H1 (cell line): Measurements from ENCODE around the gene PLCL1. TPM values are rescaled to one million over a fixed set of nuclear protein-coding genes. Genes with fewer than 3 reads are reported as not detected.

Source experiments
- CTCF ChIA-PET: fragments of 300-600 bp; sonication (Branson Sonifier 250); formaldehyde crosslinking; loops from one replicate; lab custom pipeline; 2021; ENCODE audit not compliant: partially characterized antibody; lab: Charles Lee
- POLR2A ChIA-PET: fragments of 300-600 bp; sonication (Branson Sonifier 250); formaldehyde crosslinking; loops from one replicate; lab custom pipeline; 2021; ENCODE audit warnings: inconsistent platforms; ENCODE audit not compliant: partially characterized antibody; lab: Charles Lee
- DNase-seq, 2 experiments: peaks; one replicate each; pipeline versions ENCODE4 v3.0.0 to v3.0.0-alpha.2; 2010 to 2022; ENCODE audit warnings: low spot score in 2 of 2, low read depth in 1 of 2, mixed read lengths in 1 of 2
- FAIRE-seq: peaks from 2 replicates; lab custom pipeline; 2011; peaks lifted over from hg19 to GRCh38; lab: Jason Lieb, UNC
- H2AFZ ChIP-seq: 2 replicates; pipeline ENCODE4 v1.8.1; 2012; ENCODE audit warnings: low read length, inconsistent platforms
- H2AK5ac ChIP-seq: 2 replicates; pipeline ENCODE4 v1.6.1; 2013; ENCODE audit warnings: low read depth, low read length
- H2BK120ac ChIP-seq: replicated peaks from 2 replicates; pipeline ENCODE3; 2013; ENCODE audit warnings: low read depth, low read length, inconsistent platforms
- H2BK12ac ChIP-seq: 2 replicates; pipeline ENCODE4 v1.6.1; 2013; ENCODE audit warnings: low read depth, low read length
- H2BK15ac ChIP-seq: 2 replicates; pipeline ENCODE4 v1.6.1; 2013; ENCODE audit warnings: low read length
- H2BK20ac ChIP-seq: 2 replicates; pipeline ENCODE4 v1.6.1; 2013; ENCODE audit warnings: low read length
- H2BK5ac ChIP-seq: 2 replicates; pipeline ENCODE4 v1.6.1; 2013; ENCODE audit warnings: low read depth, low read length
- H3K14ac ChIP-seq: 2 replicates; pipeline ENCODE4 v1.6.1; 2013; ENCODE audit warnings: inconsistent platforms; ENCODE audit not compliant: insufficient read length
- H3K18ac ChIP-seq: 2 replicates; pipeline ENCODE4 v1.6.1; 2013; ENCODE audit warnings: low read length; ENCODE audit errors: extremely low read depth
- H3K23ac ChIP-seq: 2 replicates; pipeline ENCODE4 v1.6.1; 2013; ENCODE audit warnings: inconsistent platforms; ENCODE audit not compliant: insufficient read length
- H3K23me2 ChIP-seq: 2 replicates; pipeline ENCODE4 v1.6.1; 2013; ENCODE audit warnings: low read depth, low read length
- H3K27ac ChIP-seq: 2 replicates; pipeline ENCODE4 v1.6.1; 2011; ENCODE audit warnings: low read depth, low read length, inconsistent platforms
- H3K27me3 ChIP-seq, 4 experiments: replicated peaks in 1 of 4; 1 replicate in 1 of 4; 2 replicates in 3 of 4; pipeline versions ENCODE4 v1.6.1 to v1.8.1; 2011 to 2013; ENCODE audit warnings: low read length in 3 of 4, mild to moderate bottlenecking in 3 of 4, inconsistent platforms in 2 of 4, mixed read lengths in 2 of 4, moderate library complexity in 1 of 4; ENCODE audit not compliant: control insufficient read depth in 3 of 4, insufficient read depth in 3 of 4; ENCODE audit errors: extremely low read depth in 1 of 4
- H3K36me3 ChIP-seq, 4 experiments: 2 replicates each; pipeline versions ENCODE4 v1.6.1 to v1.8.1; 2011 to 2013; ENCODE audit warnings: mild to moderate bottlenecking in 4 of 4, low read length in 3 of 4, moderate library complexity in 2 of 4, control low read depth in 1 of 4, inconsistent platforms in 1 of 4; ENCODE audit not compliant: insufficient read depth in 4 of 4, control insufficient read depth in 2 of 4
- H3K4ac ChIP-seq: replicated peaks from 2 replicates; pipeline ENCODE3; 2013; ENCODE audit warnings: low read length, low read depth, mixed read lengths, inconsistent platforms; ENCODE audit not compliant: insufficient read length
- H3K4me1 ChIP-seq, 4 experiments: replicated peaks in 1 of 4; 1 replicate in 1 of 4; 2 replicates in 3 of 4; pipeline versions ENCODE4 v1.6.1 to v1.8.1; 2011 to 2013; ENCODE audit warnings: low read length in 3 of 4, inconsistent platforms in 2 of 4, mixed read lengths in 1 of 4; ENCODE audit not compliant: insufficient read depth in 4 of 4, control insufficient read depth in 3 of 4
- H3K4me2 ChIP-seq, 2 experiments: 2 replicates each; pipeline versions ENCODE4 v1.6.1 to v1.8.1; 2011 to 2013; ENCODE audit warnings: low read depth in 2 of 2, low read length in 2 of 2, control low read depth in 1 of 2, inconsistent platforms in 1 of 2, mild to moderate bottlenecking in 1 of 2; ENCODE audit not compliant: insufficient read depth in 1 of 2
- H3K4me3 ChIP-seq, 4 experiments: fragments of 200-600, 300-600 bp in 1 of 4; sonication (generic), shearing (Covaris generic), sonication (Bioruptor Twin) in 1 of 4; 2 replicates each; pipeline versions ENCODE4 v1.5.1 to v1.8.1; 2011 to 2016; ENCODE audit warnings: low read length in 4 of 4, low read depth in 3 of 4, control low read depth in 2 of 4, inconsistent platforms in 2 of 4, mild to moderate bottlenecking in 2 of 4, mixed read lengths in 1 of 4, moderate library complexity in 1 of 4; ENCODE audit not compliant: insufficient read depth in 2 of 4; ENCODE audit errors: extremely low read depth in 1 of 4
- H3K56ac ChIP-seq: replicated peaks from 2 replicates; pipeline ENCODE3; 2013; ENCODE audit warnings: low read depth, mild to moderate bottlenecking, mixed read lengths, low read length, inconsistent platforms; ENCODE audit not compliant: insufficient read length
- H3K79me1 ChIP-seq: 2 replicates; pipeline ENCODE4 v1.6.1; 2013; ENCODE audit warnings: low read depth, low read length, control low read depth
- H3K79me2 ChIP-seq, 2 experiments: 2 replicates each; pipeline versions ENCODE4 v1.6.1 to v1.8.1; 2012 to 2013; ENCODE audit warnings: low read length in 2 of 2, mild to moderate bottlenecking in 2 of 2, inconsistent platforms in 1 of 2; ENCODE audit not compliant: insufficient read depth in 2 of 2, control insufficient read depth in 1 of 2
- H3K9ac ChIP-seq, 4 experiments: replicated peaks in 1 of 4; 1 replicate in 1 of 4; 2 replicates in 3 of 4; pipeline versions ENCODE4 v1.6.1 to v1.8.1; 2011 to 2013; ENCODE audit warnings: low read depth in 3 of 4, low read length in 3 of 4, control low read depth in 2 of 4, mild to moderate bottlenecking in 2 of 4, moderate library complexity in 2 of 4, inconsistent platforms in 1 of 4; ENCODE audit errors: extremely low read depth in 1 of 4
- H3K9me3 ChIP-seq, 2 experiments: 2 replicates each; pipeline versions ENCODE4 v1.6.1 to v1.8.1; 2012 to 2013; ENCODE audit warnings: mild to moderate bottlenecking in 2 of 2, moderate library complexity in 2 of 2, control low read depth in 1 of 2, inconsistent platforms in 1 of 2, low read depth in 1 of 2, low read length in 1 of 2, mixed read lengths in 1 of 2; ENCODE audit not compliant: insufficient read depth in 2 of 2
- H4K20me1 ChIP-seq, 2 experiments: replicated peaks in 1 of 2; 2 replicates each; pipeline versions ENCODE3 to v1.8.1; 2011 to 2013; ENCODE audit warnings: inconsistent platforms in 2 of 2, low read length in 2 of 2, mild to moderate bottlenecking in 1 of 2; ENCODE audit not compliant: insufficient read depth in 2 of 2, control insufficient read depth in 1 of 2
- H4K5ac ChIP-seq: 2 replicates; pipeline ENCODE4 v1.6.1; 2013; ENCODE audit warnings: low read length, low read depth, mixed read lengths, inconsistent platforms; ENCODE audit not compliant: insufficient read length
- H4K8ac ChIP-seq: 2 replicates; pipeline ENCODE4 v1.8.0; 2013; ENCODE audit warnings: mild to moderate bottlenecking, moderate library complexity, low read length, inconsistent platforms; ENCODE audit not compliant: insufficient read depth; ENCODE audit errors: extremely low read depth
- H4K91ac ChIP-seq: replicated peaks from 2 replicates; pipeline ENCODE3; 2013; ENCODE audit warnings: low read length, mixed read lengths, inconsistent platforms; ENCODE audit not compliant: insufficient read length
- BACH1 ChIP-seq: IDR thresholded peaks from 2 replicates; pipeline ENCODE4 v1.6.1; 2012; ENCODE audit warnings: low read length, improper control_type of control experiment
- CEBPB ChIP-seq: IDR thresholded peaks from 2 replicates; pipeline ENCODE4 v1.6.1; 2012; ENCODE audit warnings: low read depth, low read length
- CHD2 ChIP-seq: IDR thresholded peaks from 2 replicates; pipeline ENCODE4 v1.6.1; 2012; ENCODE audit warnings: low read length, improper control_type of control experiment
- POU5F1 ChIP-seq: IDR thresholded peaks from 2 replicates; pipeline ENCODE4 v1.6.1; 2011; ENCODE audit warnings: low read depth, mild to moderate bottlenecking, low read length, moderate library complexity
- RBBP5 ChIP-seq: IDR thresholded peaks from 2 replicates; pipeline ENCODE4 v1.7.1; 2012; ENCODE audit warnings: low read depth, mild to moderate bottlenecking, inconsistent platforms, low read length, moderate library complexity, borderline replicate concordance
- RXRA ChIP-seq: IDR thresholded peaks from 2 replicates; pipeline ENCODE4 v1.6.1; 2011; ENCODE audit warnings: low read depth, mild to moderate bottlenecking, low read length, moderate library complexity; ENCODE audit not compliant: insufficient read depth
- SIX5 ChIP-seq: IDR thresholded peaks from 2 replicates; pipeline ENCODE4 v1.6.1; 2011; ENCODE audit warnings: mild to moderate bottlenecking, low read depth, low read length
- TAF7 ChIP-seq: optimal IDR thresholded peaks from 2 replicates; pipeline ENCODE3; 2011; ENCODE audit warnings: low read depth, mild to moderate bottlenecking, inconsistent platforms, low read length, moderate library complexity, borderline replicate concordance
- TEAD4 ChIP-seq: IDR thresholded peaks from 2 replicates; pipeline ENCODE4 v1.6.1; 2012; ENCODE audit warnings: low read depth, low read length, inconsistent platforms, mixed read lengths
- YY1 ChIP-seq: IDR thresholded peaks from 2 replicates; pipeline ENCODE4 v1.6.1; 2011; ENCODE audit warnings: low read depth, mild to moderate bottlenecking, low read length
- WGBS, 2 experiments: shearing (Covaris generic) in 1 of 2; methylation state at CpG; one replicate each; pipeline versions ENCODE4 v1.1.6 to v1.1.7; 2013 to 2015; ENCODE audit warnings: low lambda C conversion rate in 2 of 2, mixed read lengths in 2 of 2, inconsistent platforms in 1 of 2, low coverage in 1 of 2, missing lambda C conversion rate in 1 of 2; ENCODE audit not compliant: insufficient replicate concordance in 2 of 2, insufficient coverage in 1 of 2, insufficient read length in 1 of 2; ENCODE audit errors: extremely low coverage in 1 of 2, missing lambda C conversion rate in 1 of 2; 5-methylcytosine and 5-hydroxymethylcytosine counted together
- polyA plus RNA-seq, 7 experiments: library from polyadenylated mRNA; depleted of rRNA in 3 of 7; stranded (reverse) in 5 of 7; unstranded in 2 of 7; fragments of >200 nt in 5 of 7; fragments of 200-250 nt in 2 of 7; gene quantifications; 1 replicate in 5 of 7; 2 replicates in 1 of 7; 4 replicates in 1 of 7; pipeline versions ENCODE4 v1.2.1 to v1.2.3, GENCODE V29; 2011 to 2013; ENCODE audit warnings: missing spikeins in 2 of 7, mixed read lengths in 2 of 7
- total RNA-seq: library from RNA; stranded (reverse); fragmentation: NEBNext Ultra II Directional; extraction: Animal tissue kit (Norgen Biotek cat#: 25700); gene quantifications from 2 replicates; pipeline ENCODE4 v1.2.1, GENCODE V29; 2021
- TF ChIP-seq, protein P1 (sequence below): IDR thresholded peaks from 2 replicates; pipeline ENCODE4 v1.6.1; 2011; ENCODE audit warnings: low read depth, mild to moderate bottlenecking, low read length; ENCODE audit not compliant: insufficient read depth

PLCL1 gene
- total and polyA plus RNA-seq, 2 of the 8 experiments (the other 6 are each of a cell fraction or from before 2014, with no cell fraction given), result not detected

GRCh38 chr2:197862246-197862955 lies 58.0 kb downstream of the PLCL1 start:
- Histone ChIP-seq H3K4me1 (no peaks in the 10 kb centered on the region), H3K79me1 (no peaks in the 10 kb centered on the region), H3K4ac (no peak overlapping the region), H3K56ac (no peak overlapping the region), H2BK5ac (no peak overlapping the region), H3K79me2 (no peaks in the 10 kb centered on the region), H3K18ac (no peak overlapping the region), H2AK5ac (no peak overlapping the region), H3K4me2 (no peak overlapping the region), H2BK120ac (no peak overlapping the region), H4K5ac (no peak overlapping the region), H2BK15ac (no peak overlapping the region), H2BK20ac (no peak overlapping the region), H2AFZ (no peak overlapping the region), H3K23me2 (no peaks in the 10 kb centered on the region), H3K14ac (no peak overlapping the region), H3K9me3 (peaks cover 0 to 6% of the 10 kb centered on the region in 2 experiments; a peak in 1 of 4 replicates), H4K91ac (no peak overlapping the region), H3K27me3 (no peaks in the 10 kb centered on the region), H3K9ac (no peak overlapping the region), H3K27ac (no peak overlapping the region), H3K23ac (no peak overlapping the region), H2BK12ac (no peak overlapping the region), H4K20me1 (no peaks in the 10 kb centered on the region), H4K8ac (no peak overlapping the region), H3K36me3 (no peaks in the 10 kb centered on the region), H3K4me3 (no peak overlapping the region)
- WGBS, 2 experiments, result 90% methylated on average over 1 of the region's 1 CpG; no CpG with 5 or more reads in 1 of the 2 experiments
- TF ChIP-seq TAF7 (no peak), TEAD4 (no peak), CEBPB (no peak), BACH1 (no peak), RBBP5 (no peak), CHD2 (no peak), RXRA (no peak), POU5F1 (no peak), SIX5 (no peak), YY1 (no peak)
- TF ChIP-seq, protein P1, sequence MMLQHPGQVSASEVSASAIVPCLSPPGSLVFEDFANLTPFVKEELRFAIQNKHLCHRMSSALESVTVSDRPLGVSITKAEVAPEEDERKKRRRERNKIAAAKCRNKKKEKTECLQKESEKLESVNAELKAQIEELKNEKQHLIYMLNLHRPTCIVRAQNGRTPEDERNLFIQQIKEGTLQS, result no peak
- POLR2A ChIA-PET, result no interaction called here
- CTCF ChIA-PET, result interaction anchor here (0.7 to 2.2 kb wide), 3 partner anchors 10 to 49 kb away, joined by 3 to 8 read pairs (median 3); no protein-coding TSS in a partner anchor
- FAIRE-seq, result no peak
- no peak for DNase-seq
